Prostate gland (tissue), 2 donors: Measurements from ENCODE around the gene MDFIC2.

Source experiments
- CTCF ChIP-seq, 4 experiments: fragments of 200-600 bp in 2 of 4; fragments of 450-650 bp in 2 of 4; sonication (generic) in 2 of 4; IDR thresholded peaks; 1 replicate in 3 of 4; 2 replicates in 1 of 4; pipeline ENCODE4 v1.5.1; 2016 to 2019; ENCODE audit warnings: antibody characterized with exemption in 4 of 4, mild to moderate bottlenecking in 2 of 4, moderate library complexity in 2 of 4
- POLR2AphosphoS5 ChIP-seq: sonication (generic); formaldehyde crosslinking; IDR thresholded peaks from one replicate; pipeline ENCODE4 v1.6.1; 2017; ENCODE audit warnings: antibody characterized with exemption

GRCh38 chr3:70308760-70309159, 3.7 kb downstream of the MDFIC2 start:
- peak in 1 of 4 experiments; percentile 4 for TF ChIP-seq CTCF (IDR thresholded peaks at IDR 0.05)
- TF ChIP-seq POLR2AphosphoS5 = no peak
